GOT3 (cell line): ENCODE results near the gene KDM4B.

Source experiments
- DNase-seq: peaks from one replicate; lab custom pipeline; 2025; ENCODE audit warnings: mixed read lengths; lab: John Stamatoyannopoulos, UW

KDM4B gene

DNA sequence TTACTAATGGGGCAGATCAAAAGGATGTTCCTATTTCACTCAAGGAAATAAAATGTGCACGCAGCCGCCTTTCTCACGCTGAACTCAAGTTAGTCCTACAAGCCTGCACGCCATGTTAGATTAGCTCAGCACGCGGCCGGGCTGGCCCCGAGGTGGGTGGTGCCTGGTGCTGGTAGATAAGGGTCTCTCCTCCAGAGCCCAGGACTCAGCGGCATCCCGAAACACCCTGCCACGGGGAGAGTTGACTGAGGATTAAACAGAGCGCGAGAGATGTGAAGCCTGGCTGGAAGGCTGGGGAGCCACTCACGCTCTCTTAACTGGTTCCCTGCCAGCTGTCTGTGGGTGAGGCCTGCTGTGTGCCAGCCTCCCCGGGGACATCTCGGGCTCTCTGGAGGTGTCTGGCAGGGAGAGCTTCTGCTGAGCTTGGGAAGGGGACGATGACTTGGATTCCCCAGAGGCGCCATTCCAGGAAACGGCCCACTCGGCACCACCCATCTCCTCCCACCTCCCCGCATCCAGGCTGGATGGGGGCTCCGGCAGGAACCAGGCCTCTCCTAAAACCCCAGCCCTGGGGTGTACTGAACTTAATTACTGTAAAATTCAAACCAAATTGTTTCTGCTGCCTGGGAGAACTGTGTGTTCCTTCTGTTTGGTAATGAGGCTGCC lies 122.2 kb downstream of the KDM4B start:
- DNase-seq = no peak

DNA sequence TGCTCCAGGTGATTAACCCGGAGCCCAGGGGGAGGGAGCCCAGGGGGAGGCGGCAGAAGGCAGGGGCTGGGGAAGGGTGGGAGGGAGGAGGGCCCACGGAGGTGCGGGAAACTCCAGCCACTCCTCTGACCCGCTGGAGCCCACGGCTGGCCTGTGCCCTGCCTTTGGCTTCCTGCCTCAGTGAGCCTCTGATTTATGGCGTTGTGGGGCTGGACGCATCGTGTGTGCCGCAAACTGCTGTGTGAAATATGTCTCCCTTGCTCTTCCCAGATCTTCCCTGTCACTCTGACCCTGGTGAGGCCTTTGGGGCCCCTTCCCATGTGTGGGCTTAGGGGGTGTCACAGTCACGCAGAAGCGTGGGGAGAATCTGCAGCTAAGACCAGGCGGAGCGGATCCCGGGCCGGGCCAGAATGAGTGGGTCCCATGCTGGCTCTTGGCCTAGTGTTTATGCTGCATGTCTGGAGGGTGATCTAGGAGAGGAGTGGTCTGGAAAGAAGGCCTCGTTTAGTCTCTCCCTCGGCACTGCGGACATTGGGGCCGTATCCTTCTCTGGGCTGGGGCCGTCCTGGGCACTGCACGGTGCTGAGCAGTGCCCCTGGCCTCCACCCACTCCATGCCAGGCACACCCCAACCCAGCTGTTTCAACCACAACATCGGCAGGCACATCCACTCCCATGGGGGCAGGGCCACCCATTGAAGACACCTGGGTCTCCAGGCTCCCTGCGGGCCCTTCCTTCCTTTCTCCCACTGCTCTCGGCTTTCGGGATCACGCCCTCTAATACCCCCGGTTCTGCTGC lies 123.0 kb downstream of the KDM4B start:
- no peak for DNase-seq

DNA sequence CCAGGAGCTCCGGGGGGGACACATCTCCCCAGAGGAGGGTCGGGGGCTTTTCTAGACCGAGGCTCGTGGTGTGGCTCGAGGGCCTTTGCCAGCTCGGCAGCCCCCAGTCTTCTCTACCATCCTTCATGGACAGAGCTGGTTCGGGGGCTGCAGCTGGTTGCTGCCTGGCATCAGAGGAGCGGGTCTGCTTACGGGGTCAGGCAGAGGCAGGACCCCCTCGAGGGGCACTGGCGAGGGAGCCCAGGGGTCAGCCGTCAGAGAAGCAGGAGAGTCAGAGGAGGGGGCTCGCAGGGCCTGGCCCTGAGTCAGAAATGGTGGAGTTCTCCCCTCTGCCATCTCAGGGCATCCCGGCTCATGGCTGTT lies 123.5 kb downstream of the KDM4B start:
- DNase-seq = no peak

DNA sequence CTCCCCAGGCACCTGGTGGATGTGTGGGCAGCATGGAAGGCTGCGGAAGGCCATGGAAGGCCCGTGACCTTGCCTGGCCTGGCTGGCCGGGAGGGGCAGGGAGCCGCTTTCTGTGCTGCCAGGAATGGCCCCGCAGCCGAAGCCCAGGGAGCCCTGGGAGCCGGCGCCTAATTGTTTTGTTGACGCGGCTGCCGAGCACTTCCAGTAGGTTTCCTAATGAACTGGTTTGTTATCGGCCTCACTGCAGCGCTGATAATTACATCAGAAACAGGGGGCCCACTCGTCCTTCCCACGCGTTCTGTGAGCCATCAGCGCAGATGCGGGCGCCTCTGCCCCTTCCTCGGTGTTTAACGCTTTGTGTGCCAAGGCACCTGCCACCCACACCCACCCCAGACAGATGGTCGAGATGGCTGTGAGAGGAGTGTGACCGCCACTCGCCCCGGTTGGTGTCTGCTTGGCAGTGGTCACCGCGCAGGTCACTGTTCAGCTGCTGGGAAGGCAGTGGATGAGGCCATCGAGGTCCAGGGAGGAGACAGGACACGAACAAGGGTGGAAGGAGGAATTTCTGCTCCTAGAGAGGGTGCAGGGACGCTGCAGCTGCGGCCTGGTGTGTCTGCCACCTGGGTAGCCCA lies 124.5 kb downstream of the KDM4B start:
- DNase-seq = no peak

GRCh38 chr19:5093948-5094718 lies 125.2 kb downstream of the KDM4B start:
- no peak for DNase-seq

GRCh38 chr19:5094768-5095567 lies 126.1 kb downstream of the KDM4B start:
- DNase-seq = no peak

GRCh38 chr19:5095568-5095850 lies 126.6 kb downstream of the KDM4B start:
- DNase-seq = no peak

- no peak for DNase-seq
These were observed 127.6 kb downstream of the KDM4B start for GRCh38 chr19:5096536-5096935.

DNA sequence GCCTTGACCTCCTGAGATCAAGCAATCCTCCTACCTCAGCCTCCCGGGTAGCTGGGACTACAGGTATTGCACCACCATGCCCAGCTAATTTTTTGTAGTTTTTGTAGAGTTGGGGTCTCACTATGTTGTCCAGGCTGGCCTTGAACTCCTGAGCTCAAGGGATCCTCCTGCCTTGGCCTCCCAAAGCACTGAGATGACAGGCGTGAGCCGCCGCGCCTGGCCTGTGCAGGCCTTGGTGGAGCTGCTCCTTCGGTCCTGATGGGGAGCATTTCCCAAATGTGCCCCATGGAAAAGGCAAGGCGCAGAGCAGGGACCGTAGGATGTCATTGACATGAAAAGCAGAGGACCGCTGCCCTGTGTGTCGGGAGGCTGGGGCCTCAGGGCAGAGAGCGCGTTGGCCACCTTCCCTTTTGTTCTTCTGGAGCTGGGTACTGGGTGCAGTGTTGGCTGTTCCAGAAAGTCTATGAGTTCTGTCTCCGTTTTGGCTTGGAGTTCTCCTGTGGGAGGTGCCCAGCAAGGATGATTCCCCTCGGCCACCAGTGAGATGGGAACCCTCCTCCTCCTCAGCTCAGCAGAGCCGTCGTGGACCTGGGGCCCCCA lies 128.5 kb downstream of the KDM4B start:
- DNase-seq = no peak

- no peak for DNase-seq
These were observed 129.2 kb downstream of the KDM4B start for GRCh38 chr19:5097959-5098623.

DNA sequence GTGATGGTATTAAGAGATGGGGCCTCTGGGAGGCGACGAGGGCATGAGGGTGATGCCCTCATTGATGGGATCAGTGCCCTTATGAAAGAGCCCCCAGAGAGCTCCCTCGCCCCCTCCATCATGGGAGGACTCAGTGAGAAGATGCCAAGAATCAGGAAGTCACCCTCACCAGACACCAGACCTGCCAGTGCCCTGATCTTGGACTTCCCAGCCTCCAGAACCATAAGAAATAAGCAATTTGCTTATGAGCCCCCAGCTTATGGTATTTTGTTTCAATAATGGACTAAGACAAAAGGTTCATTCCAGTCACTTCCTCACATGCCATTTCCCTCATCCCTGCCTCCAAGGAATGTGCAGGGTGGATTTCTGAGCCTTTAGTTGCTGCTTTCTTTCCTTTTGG lies 129.7 kb downstream of the KDM4B start:
- no peak for DNase-seq

GRCh38 chr19:5099701-5100221 lies 130.8 kb downstream of the KDM4B start:
- no peak for DNase-seq

DNA sequence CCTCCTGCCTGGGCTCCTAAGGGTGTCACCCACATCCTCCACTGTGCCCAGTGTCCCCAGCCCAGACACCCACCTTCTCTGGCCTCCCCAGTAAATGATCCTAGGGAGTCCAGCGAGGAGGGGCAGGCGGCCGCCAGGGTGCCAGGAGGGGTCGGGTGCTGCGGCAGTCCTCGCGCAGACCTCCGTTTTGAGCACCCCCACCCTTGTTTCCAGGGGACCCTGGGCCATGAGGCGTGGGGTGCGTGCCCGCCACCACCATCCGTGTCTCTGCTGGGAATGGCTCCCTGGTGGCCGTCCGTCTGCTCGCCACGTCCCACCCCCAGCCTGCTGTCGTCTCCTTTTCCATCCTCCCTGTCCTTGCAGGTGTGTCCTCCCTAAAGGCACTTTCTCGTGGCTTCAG lies 133.0 kb downstream of the KDM4B start:
- DNase-seq = no peak

- no peak for DNase-seq
These were observed 133.6 kb downstream of the KDM4B start for GRCh38 chr19:5102520-5102919.

DNA sequence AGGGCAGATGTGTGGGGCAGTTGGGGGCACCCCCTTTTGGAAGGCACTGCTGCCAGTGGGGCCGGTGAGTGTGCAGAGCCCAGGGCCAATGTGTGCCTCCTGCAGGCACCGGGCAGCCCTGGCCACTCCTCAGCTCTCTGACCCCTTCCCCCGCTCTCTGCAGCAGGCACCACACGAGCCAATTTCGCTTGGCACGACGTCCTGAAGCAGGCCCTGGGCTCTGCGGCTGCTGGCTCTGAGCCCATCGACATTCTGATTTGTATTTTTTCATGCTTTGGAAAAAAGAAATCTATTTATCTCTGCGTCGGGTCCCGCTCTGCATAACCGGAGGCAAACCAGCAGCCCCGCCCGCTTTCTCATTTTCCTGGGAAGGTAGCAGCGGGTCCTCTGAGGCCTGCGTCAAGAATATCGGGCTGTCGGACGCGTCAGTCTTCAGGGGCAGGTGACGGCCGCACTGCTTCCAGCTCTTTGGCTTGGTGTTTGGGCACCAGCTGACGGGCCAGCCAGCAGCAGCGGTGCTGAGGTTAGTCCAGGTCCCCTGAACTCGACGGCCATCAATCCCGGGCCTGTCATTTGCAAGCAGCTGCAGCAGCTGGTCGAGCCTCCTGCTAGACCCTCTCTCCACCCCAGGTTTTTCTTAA lies 134.3 kb downstream of the KDM4B start:
- DNase-seq = no peak

DNA sequence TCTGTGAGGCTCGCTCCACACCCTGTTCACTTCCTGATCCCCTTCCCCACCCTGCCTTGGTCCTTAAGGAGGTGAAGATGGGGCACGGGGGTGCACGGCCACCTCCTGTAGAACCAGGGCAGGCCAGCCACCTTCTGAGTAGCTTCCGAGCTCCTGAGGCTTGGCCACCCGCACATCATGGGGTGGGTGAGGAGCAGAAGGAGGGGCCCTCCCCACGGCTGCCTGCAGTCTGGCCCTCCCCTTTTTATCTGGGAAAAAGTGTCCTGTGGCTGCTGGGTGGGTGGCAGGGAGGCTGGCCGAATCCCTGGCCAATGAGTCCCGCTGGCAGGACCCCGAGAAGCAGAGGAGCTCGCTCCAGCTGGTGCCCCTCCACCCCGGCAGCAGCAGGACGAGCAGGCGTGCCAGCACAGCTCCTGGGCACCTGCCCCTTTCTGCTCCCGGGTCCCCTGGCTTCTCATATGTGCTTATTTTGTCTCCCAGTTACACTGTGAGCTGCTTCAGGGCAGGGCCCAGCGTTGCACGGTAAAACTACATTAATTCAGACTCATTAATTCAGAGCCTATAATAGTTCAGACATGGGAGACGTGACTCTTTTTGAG lies 135.0 kb downstream of the KDM4B start:
- DNase-seq = no peak

DNA sequence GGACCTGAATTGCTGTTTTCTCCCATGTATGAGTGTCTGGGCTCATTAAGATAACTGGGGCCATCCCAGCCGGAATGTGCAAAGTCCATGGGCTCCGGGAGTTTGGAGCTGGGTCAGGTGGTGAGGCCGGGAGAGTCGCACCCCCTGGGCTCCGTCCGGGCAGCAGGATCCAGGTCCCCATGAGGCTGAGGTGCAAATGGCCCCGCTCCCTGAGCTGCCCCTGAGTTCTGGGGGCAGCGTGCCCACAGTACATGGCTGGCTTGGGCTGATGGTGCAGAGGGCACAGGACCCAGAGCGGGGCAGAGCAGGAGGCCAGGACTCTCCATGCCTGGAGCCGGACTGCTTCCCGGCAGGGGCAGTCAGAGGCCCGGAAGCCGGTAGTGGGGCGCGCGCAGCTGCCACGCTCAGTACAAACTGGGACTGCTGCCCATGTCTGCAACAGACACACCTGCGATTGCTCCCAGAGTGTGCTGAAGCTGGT lies 136.0 kb downstream of the KDM4B start:
- DNase-seq = no peak

DNA sequence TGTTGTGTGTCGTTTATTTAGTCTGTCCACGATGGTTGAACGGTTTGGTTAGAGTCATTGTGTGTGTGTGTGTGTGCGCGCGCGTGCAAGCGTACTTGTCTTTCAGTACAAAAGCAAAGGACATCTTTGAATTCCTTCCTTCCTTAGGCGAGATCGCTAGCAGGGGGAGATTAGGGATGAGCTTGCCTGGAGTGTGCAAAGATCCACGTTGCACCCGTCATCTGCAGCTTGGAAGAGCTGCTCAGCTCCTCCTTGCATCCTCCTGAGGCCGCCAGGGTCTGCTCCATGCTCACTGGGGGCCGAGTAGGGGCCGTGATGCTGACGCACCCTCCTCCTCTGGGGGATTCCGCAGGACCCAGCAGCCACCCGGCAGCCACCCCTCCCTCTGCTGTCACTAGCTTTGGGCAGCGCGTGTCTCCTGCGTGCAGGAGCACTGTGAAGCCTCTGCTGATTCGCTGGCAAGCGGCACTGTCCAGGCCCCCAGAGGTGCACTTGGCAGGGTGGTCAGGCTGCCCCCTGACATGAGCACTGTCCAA lies 137.3 kb downstream of the KDM4B start:
- DNase-seq = no peak

DNA sequence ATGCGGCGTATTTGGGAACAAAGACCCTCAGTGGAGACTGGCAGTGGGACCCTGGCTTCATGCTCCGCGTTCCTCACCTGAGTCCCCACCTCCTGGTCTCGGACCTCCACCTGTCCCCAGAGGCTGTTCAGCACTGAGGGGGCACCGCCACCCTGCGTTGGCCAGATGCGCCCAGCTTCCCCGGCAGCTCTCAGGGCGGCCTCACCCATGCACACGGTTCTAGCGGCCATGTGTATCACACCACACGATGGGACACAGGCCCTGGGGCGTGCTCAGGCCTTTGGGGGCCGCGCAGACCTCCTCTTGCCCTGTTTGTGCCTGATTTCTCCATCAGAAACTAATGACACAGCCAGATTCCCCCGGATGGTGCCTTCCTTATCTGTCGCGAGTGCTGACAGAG lies 138.1 kb downstream of the KDM4B start:
- no peak for DNase-seq
